ENCODE data around the gene ENOX1. TPM values are rescaled to one million over a fixed set of nuclear protein-coding genes. Genes with fewer than 3 reads are reported as not detected.

The ENOX1 gene
- total and polyA plus RNA-seq, 2 donors (not counting 3 experiments of a cell fraction or from before 2014, with no cell fraction given) = 0.17 to 0.97 TPM

- Histone ChIP-seq H2AFZ (ENCODE audit: low read depth, low read length) (no peak overlapping the region), H3K9ac (replicated peaks; ENCODE audit: extremely low read depth, insufficient read depth, low read length) (no peak overlapping the region), H3K27me3 (ENCODE audit: control insufficient read depth in 2 of 2, insufficient read depth in 2 of 2, low read length in 2 of 2) (no peaks in the 10 kb centered on the region), H3K9me3 (replicated peaks; ENCODE audit: control insufficient read depth, insufficient read depth, low read length) (no peaks in the 10 kb centered on the region), H3K4me3 (replicated peaks in 1 of 3; ENCODE audit: insufficient read depth in 1 of 3, low read depth in 1 of 3, low read length in 3 of 3) (no peak overlapping the region), H3K79me2 (ENCODE audit: control insufficient read depth, insufficient read depth, low read length) (no peaks in the 10 kb centered on the region), H3K4me1 (ENCODE audit: control insufficient read depth, extremely low read depth, insufficient read depth, low read length) (no peaks in the 10 kb centered on the region), H3K27ac (ENCODE audit: insufficient read depth, low read depth, low read length) (no peak overlapping the region), H3K9me1 (replicated peaks; ENCODE audit: control insufficient read depth, extremely low read depth, insufficient read depth, low read length) (no peaks in the 10 kb centered on the region), H3K36me3 (ENCODE audit: control insufficient read depth in 2 of 2, extremely low read depth in 1 of 2, insufficient read depth in 2 of 2, low read length in 2 of 2) (no peaks in the 10 kb centered on the region), H4K20me1 (replicated peaks; ENCODE audit: control insufficient read depth, extremely low read depth, insufficient read depth, low read length) (no peaks in the 10 kb centered on the region), H3K4me2 (ENCODE audit: insufficient read depth, low read length) (no peak overlapping the region)
- dilution Hi-C loops (cut with MboI; ENCODE audit: extremely low pct_ligation_motif_present, low sequenced_read_pairs) (no loop called here), intact Hi-C loops (cut with micrococcal nuclease) (no loop called here)
- DNase-seq (ENCODE audit: low read depth, low spot score) = no peak
- CTCF ChIA-PET = interaction anchor here (2.0 kb wide), 1 partner anchor 122 kb away, joined by 4 read pairs; no protein-coding TSS in a partner anchor
- BruUV-seq (replicated peaks) = no TSS peak
- POLR2A ChIA-PET = no interaction called here
- no peak for FAIRE-seq
- TF ChIP-seq MYC (IDR thresholded peaks at IDR 0.05; ENCODE audit: low read depth, low read length) (no peak), JUN (IDR thresholded peaks at IDR 0.05; ENCODE audit: borderline replicate concordance, insufficient read depth, insufficient read length, low read depth) (no peak), EZH2 (IDR thresholded peaks at IDR 0.05; ENCODE audit: borderline replicate concordance, low read depth, low read length, severe bottlenecking) (no peak), GATA2 (IDR thresholded peaks at IDR 0.05; ENCODE audit: insufficient read depth, insufficient read length, low read depth, low read length) (no peak), CTCF (IDR thresholded peaks at IDR 0.05; ENCODE audit: extremely low read depth in 1 of 2, insufficient read depth in 1 of 2, low read depth in 1 of 2, low read length in 2 of 2) (no peak), MAX (IDR thresholded peaks at IDR 0.05; ENCODE audit: insufficient read depth, insufficient read length) (no peak), POLR2AphosphoS5 (IDR thresholded peaks at IDR 0.05; ENCODE audit: insufficient read depth, low read depth, low read length) (no peak), FOS (IDR thresholded peaks at IDR 0.05; ENCODE audit: borderline replicate concordance, insufficient read depth, low read length) (no peak), POLR2A (IDR thresholded peaks at IDR 0.05; ENCODE audit: low read depth, low read length) (no peak)
Observed at GRCh38 chr13:43425234-43425633, 361.5 kb downstream of the ENOX1 start.
